Peyer's patch (tissue), 4 donors: ENCODE results near the gene P2RX2.

Experiments used
- POLR2A ChIP-seq, 2 donors: fragments of 450-650 bp; IDR thresholded peaks; one replicate each; pipeline ENCODE4 v1.5.1; 2017; ENCODE audit warnings: antibody characterized with exemption in 2 of 2, mild to moderate bottlenecking in 2 of 2, moderate library complexity in 2 of 2
- TF ChIP-seq, protein P1 (sequence below), 6 experiments: fragments of 450-650 bp in 4 of 6; fragments of 200-600 bp in 2 of 6; sonication (generic) in 1 of 6; IDR thresholded peaks; one replicate each; pipeline ENCODE4 v1.5.1; 2017 to 2019; ENCODE audit warnings: antibody characterized with exemption in 6 of 6, mild to moderate bottlenecking in 3 of 6, moderate library complexity in 1 of 6

DNA sequence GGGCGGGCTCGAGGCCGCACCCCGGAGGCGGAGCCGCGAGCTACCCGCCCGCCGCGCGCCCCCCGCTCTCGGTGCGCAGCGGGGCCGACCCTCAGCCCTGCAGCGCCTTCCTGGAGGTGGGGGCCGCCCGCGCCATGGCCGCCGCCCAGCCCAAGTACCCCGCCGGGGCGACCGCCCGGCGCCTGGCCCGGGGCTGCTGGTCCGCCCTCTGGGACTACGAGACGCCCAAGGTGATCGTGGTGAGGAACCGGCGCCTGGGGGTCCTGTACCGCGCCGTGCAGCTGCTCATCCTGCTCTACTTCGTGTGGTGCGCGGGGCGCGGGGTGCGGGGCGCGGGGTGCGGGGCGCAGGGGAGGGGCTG lies at the start of gene P2RX2:
- TF ChIP-seq, protein P1, sequence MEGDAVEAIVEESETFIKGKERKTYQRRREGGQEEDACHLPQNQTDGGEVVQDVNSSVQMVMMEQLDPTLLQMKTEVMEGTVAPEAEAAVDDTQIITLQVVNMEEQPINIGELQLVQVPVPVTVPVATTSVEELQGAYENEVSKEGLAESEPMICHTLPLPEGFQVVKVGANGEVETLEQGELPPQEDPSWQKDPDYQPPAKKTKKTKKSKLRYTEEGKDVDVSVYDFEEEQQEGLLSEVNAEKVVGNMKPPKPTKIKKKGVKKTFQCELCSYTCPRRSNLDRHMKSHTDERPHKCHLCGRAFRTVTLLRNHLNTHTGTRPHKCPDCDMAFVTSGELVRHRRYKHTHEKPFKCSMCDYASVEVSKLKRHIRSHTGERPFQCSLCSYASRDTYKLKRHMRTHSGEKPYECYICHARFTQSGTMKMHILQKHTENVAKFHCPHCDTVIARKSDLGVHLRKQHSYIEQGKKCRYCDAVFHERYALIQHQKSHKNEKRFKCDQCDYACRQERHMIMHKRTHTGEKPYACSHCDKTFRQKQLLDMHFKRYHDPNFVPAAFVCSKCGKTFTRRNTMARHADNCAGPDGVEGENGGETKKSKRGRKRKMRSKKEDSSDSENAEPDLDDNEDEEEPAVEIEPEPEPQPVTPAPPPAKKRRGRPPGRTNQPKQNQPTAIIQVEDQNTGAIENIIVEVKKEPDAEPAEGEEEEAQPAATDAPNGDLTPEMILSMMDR (IDR thresholded peaks at IDR 0.05) = no peak
- TF ChIP-seq POLR2A (IDR thresholded peaks at IDR 0.05) = no peak
